Activated naive CD4-positive, alpha-beta T cell (primary cell): ENCODE measurements around the gene GET3.

Experiments
- DNase-seq, 4 experiments: peaks; one replicate each; lab custom pipeline; 2025; lab: John Stamatoyannopoulos, UW

GET3 gene

GRCh38 chr19:12779162-12779993 lies 42.1 kb downstream of the GET3 start:
- DNase-seq: no peak

GRCh38 chr19:12782174-12782423 lies 44.8 kb downstream of the GET3 start:
- no peak for DNase-seq

- peak; percentile 63 to 94 (median 77) for DNase-seq
These were observed 45.4 kb downstream of the GET3 start for GRCh38 chr19:12782424-12783290.

DNA sequence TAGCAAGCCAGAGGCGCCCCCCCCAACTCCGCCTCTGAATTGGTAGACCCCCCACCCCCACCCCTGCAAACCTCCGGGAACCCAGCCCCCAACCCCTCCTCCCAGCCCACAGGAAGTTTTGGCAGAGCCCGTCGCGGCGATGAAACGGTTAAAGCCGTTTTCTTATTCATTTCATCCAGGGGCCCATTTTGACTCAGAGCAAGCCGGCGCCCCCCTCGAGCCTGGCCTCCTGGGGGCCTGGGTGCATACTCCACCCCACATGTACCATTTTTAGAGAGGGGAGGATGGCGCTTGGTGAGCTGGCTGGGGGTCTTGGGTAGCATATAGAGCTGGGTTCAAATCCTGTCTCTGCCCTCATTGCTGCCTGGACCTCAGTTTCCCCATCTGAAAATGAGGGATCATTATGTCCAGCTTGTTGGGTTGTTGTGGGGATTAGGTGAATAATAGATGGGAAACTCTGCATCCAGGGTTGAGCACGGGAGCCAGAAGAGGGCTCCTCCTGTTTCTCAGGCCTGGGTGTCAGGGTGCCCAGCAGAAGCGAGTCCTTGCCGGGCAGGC lies 46.1 kb downstream of the GET3 start:
- DNase-seq: no peak

GRCh38 chr19:12783849-12784393 lies 46.6 kb downstream of the GET3 start:
- DNase-seq: no peak

GRCh38 chr19:12784394-12784870 lies 47.1 kb downstream of the GET3 start:
- no peak for DNase-seq

DNA sequence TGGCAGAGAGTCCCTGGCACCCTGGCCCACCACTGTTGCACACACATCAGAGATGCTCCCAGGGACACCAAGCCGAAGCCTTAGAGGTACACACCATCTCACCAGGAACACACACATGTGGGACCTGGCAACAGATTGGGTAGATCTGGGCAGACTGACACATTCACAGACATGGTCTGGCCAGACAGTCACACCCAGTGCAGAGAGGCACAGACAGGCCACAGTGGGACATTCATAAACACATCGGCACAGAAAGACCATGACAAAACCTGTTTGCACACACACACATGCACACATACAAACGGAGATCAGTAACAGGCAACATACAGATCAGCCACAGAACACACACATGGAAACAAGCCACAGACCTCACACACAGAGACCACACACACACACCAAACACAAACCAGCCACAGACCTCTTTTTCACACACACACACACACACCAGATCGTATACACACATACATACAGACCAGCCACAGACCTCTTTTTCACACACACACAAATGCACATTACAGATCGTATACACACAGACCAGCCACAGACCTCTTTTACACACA lies 47.7 kb downstream of the GET3 start:
- no peak for DNase-seq

DNA sequence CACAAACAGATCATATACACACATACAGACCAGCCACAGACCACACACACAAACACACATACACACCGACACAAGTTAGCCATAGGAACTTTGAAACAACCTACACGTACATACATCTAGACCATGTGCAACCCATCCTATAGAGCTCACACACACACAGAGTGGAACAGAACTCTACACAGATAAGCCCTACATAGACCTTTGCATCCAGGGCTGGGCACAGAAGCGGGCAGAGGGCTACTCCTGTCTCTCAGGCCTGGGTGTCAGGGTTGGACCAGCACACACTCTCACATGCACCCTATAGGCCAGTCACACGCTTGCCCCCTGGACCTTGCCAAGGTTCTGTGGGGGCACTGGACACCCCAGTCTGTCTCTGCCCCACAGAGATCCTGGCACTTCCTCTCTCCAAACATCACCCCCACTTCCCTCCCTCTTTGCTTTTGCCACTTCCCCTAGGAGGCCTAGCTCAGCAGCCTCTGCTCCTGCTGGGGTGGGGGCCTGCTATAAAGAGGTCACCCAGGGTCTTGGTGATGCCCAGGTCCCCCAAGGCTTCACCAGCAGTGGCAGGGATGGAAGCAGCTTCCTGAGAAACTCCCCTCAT lies 48.2 kb downstream of the GET3 start:
- DNase-seq: no peak

GRCh38 chr19:12786141-12786870 lies 49.0 kb downstream of the GET3 start:
- DNase-seq: no peak

- no peak for DNase-seq
These were observed 49.7 kb downstream of the GET3 start for GRCh38 chr19:12786952-12787351.

GRCh38 chr19:12787458-12787857 lies 50.2 kb downstream of the GET3 start:
- no peak for DNase-seq

DNA sequence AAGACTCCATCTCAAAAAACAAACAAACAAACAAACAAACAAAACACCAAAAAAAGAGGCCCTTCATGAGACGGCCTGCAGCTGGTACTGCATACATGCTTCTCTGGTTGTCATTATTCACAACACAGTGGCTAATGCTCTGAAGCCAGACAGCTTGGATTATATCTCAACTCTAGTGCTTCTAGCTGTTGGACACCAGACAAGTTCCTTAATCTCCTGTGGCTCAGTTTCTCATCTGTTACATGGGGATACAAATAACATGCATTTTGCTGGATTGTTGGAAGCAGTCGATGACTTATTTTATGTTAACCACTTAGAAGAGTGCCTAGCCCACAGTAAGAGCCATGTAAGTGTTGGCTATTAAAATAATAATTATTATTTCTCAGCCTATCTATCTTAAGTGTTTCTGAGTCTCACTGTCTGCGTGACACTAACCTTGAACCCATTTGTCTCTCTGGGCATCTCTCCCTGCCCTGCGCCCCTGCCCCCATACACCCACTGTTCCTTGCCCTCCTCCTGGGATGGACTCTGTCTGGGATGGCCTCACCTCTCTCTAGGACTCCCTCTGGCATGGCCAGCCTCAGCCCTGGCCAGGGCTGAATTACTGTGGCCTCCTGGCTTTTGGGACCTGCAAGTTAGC lies 50.9 kb downstream of the GET3 start:
- DNase-seq: no peak

DNA sequence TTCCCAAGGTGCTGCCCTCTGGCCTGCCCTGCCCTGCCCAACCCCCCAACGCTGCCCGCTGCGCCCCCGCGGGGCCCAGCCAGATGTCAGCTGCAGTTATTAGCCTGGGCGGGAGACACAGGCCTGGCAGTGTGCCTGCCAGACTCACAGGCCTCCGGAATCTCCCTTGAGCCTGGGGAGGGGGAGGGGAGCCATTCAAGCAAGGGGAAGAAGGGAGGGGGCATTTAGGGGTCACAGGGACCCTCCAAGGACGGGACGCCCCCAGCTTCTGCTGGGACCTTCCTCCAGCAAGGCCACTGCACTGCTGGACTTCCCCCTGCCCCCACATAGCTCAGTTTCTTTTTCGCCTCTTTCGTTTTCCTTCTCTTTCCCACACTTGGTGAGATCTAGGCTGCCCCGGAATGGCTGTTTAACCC lies 51.4 kb downstream of the GET3 start:
- no peak for DNase-seq

- DNase-seq: peak in 1 of 4 experiments; percentile 41
These were observed 52.0 kb downstream of the GET3 start for GRCh38 chr19:12789098-12789903.

- peak; percentile 38 to 80 (median 67) for DNase-seq
These were observed 52.8 kb downstream of the GET3 start for GRCh38 chr19:12789904-12790619.

DNA sequence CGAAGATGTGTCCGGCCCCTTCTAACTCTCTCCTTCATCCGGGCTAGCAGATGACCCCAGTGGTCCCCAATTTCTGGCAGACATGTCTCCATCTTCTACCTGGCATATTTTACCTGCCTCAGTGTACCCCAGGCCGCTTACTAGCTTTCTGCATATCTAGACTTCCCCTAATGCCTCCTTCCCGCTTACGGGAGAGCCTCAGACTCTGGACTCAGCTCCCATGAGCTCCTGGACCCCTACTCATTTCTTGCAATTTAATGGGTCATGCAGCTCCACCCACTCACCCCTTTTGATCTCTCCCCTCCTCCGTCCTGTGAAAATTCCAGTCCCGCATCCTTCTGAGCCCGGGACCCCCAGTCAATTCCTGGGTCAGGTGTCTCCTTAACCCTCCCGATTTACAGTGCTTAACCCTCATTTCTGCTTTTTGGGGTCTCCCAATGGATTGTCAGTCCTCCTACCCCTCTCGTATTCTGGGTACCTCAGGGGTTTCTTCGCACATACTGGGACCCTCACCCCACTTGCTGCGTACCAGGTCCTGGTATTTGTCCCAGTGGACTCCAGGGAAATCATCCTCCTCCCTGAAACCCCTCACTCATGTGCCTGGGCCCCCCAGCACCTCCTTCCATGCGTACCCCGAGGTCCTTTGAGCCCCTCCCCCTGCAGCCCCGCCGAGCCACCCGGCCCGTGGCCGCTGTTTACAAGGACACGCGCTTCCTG lies 53.5 kb downstream of the GET3 start:
- no peak for DNase-seq

- DNase-seq: peak; percentile 88 to 98 (median 94)
These were observed 54.2 kb downstream of the GET3 start, which contains the start of gene JUNB for GRCh38 chr19:12791345-12792050. JUNB (plus strand) TSS chr19:12791486; CDS start chr19:12791772, 286 bp downstream.
